Uterus (tissue), 2 donors: ENCODE data around the gene CPED1.

Experiments
- POLR2A ChIP-seq, 2 donors: fragments of 450-650 bp; IDR thresholded peaks; one replicate each; pipeline ENCODE4 v1.6.1; 2016; ENCODE audit warnings: antibody characterized with exemption in 2 of 2, mild to moderate bottlenecking in 1 of 2, moderate library complexity in 1 of 2
- TF ChIP-seq, protein P1 (sequence below), 4 experiments: fragments of 200-600 bp in 2 of 4; fragments of 450-650 bp in 2 of 4; sonication (generic) in 2 of 4; IDR thresholded peaks; one replicate each; pipeline ENCODE4 v1.5.1; 2016 to 2019; ENCODE audit warnings: antibody characterized with exemption in 4 of 4, mild to moderate bottlenecking in 2 of 4, moderate library complexity in 1 of 4

- TF ChIP-seq, protein P1, sequence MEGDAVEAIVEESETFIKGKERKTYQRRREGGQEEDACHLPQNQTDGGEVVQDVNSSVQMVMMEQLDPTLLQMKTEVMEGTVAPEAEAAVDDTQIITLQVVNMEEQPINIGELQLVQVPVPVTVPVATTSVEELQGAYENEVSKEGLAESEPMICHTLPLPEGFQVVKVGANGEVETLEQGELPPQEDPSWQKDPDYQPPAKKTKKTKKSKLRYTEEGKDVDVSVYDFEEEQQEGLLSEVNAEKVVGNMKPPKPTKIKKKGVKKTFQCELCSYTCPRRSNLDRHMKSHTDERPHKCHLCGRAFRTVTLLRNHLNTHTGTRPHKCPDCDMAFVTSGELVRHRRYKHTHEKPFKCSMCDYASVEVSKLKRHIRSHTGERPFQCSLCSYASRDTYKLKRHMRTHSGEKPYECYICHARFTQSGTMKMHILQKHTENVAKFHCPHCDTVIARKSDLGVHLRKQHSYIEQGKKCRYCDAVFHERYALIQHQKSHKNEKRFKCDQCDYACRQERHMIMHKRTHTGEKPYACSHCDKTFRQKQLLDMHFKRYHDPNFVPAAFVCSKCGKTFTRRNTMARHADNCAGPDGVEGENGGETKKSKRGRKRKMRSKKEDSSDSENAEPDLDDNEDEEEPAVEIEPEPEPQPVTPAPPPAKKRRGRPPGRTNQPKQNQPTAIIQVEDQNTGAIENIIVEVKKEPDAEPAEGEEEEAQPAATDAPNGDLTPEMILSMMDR (IDR thresholded peaks at IDR 0.05) = no peak
- TF ChIP-seq POLR2A (IDR thresholded peaks at IDR 0.05) = no peak
Observed at GRCh38 chr7:121041516-121042148, 53.1 kb downstream of the CPED1 start.
